Measurements from ENCODE around the gene YIPF3.

GRCh38 chr6:43544461-43544860, 27.7 kb upstream of the YIPF3 start:
- TF ChIP-seq POLR2AphosphoS5 (IDR thresholded peaks at IDR 0.05) = no peak
- TF ChIP-seq CTCF (IDR thresholded peaks at IDR 0.05) = no peak

Measured in prostate gland (tissue), 2 donors.